HG03457 (cell line): ENCODE measurements around the gene ABCB4.
"Not testable (repeated sequence)": the region's sequence is repeated elsewhere in the genome, so short reads cannot be mapped to it uniquely, and the experiment has no call there.

Experiments used
- ATAC-seq: cut with Tn5 transposase; IDR thresholded peaks from one replicate; pipeline ENCODE4 v1.9.1; 2021; ENCODE audit warnings: moderate number of reproducible peaks; ENCODE audit not compliant: unreplicated experiment

Gene ABCB4

DNA sequence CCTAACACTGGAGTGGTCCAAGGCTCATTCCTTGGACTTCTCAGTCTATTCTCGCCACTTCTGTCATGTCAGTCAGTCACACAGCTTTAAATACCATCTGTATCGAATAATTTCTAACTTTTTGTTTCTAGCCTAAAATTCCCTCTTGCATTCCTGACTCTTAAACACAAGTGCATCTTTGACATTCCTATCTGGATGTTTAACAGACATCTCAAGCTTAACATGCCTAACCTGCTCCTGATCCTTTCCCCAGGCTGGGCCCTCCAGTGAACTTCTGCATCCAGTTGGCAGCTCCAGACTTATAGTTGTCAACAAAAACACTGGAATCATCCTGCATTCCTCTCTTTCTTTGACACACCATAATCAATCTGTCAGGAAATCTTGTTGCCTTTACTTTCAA, 4.5 kb upstream of the ABCB4 start:
- no peak for ATAC-seq

GRCh38 chr7:87476179-87476557, 688 bp upstream of the ABCB4 start:
- ATAC-seq, result no peak

DNA sequence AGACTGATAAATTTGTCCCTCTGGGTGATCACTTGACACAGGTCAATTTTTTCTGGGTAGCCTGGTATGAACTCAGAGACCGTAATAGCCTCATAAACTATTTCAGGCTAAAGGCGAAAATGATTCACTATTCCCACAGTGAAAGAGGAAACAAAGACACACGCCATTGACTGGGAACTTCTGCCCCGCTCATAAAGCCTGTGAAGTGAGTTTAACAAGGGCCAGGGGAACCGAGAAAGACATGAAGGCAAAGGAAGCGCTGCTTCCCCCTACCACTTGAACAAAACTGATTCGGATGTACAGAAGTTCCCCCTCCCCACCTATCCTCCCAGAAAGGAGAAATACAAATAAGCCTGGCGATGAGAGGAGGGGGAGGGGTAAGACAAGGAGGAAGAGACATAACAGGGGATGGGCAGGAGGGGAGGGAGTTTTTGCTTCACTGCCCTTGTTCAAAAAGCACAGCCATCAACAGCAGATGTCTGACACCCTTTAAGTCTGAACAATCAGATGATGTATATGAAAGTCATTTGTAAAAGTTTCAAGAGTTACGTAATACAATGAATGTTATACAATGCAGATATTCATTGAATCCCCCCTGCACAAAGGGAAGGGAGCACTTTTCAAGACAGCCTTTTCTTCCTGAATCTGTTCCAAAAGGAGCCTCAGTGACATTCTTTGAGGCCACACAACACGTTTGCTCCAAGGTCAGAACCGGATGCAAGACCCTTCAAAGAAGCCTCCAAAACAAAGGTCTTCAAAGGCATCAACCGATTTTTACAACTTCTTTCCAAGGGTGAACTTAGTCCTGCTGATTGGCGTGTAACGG, 734 bp downstream of the ABCB4 start:
- peak; percentile 73 for ATAC-seq

DNA sequence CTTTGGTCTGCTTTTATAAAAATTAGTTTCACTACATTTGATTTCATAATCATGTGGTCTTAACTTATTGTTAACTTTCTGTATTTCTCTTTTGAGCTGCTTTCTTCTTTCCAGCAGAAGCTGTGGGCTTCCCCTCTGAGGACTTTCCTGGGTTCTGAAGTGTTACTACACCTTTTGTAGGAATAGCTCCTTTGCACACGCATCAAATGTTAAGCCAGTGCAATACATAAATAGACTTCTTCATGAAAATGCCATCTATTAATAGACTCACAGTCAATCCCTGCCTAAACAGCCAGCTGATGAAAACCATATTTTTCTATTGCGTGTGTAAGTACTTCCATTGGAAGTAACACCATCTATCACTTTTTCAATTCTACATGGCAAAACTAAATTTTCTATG, 1.5 kb downstream of the ABCB4 start:
- ATAC-seq, result no peak

DNA sequence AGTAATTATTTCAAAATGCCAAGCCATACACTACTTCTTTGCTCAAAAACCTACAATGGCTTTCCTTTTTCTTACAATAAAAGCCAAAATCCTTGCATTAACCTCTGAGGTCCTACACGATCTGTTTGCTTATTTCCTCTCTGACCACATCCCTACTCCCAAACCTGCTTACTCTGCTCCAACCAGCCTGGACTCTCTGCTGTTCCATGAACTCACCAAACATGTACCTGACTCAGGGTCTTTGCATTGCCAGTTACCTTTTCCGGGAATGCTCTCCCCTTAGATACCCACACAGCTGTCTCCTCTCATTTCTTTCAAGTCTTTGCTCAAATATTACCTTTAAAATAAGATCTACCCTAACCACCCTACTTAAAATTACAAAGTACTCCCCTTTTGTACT, 2.3 kb downstream of the ABCB4 start:
- no peak for ATAC-seq

DNA sequence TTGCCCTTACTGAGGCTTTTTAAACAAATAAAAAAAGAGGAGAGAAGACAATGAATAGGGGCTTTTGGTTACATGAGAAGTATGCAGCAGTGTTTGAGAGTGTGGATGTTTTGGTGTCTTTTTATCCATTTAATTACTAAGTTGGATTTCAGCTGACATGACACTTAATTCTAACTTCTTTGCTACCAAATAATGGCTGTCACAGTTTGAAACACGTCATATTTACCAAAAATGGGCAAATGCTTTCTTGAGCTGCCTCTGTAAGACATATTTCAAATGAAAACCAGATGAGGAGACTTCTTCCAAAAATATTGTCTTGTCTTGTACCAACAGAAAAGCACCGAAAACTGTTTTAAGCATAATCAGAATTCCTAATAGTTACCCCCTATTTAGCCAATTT, 4.0 kb downstream of the ABCB4 start:
- ATAC-seq, result no peak

DNA sequence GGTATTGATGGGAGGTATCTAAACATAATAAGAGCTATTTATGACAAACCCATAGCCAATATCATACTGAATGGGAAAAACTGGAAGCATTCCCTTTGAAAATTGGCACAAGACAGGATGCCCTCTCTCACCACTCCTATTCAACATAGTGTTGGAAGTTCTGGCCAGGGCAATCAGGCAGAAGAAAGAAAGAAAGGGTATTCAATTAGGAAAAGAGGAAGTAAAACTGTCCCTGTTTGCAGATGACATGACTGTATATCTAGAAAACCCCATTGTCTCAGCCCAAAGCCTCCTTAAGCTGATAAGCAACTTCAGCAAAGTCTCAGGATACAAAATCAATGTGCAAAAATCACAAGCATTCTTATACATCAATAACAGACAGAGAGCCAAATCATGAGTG, 6.3 kb downstream of the ABCB4 start:
- ATAC-seq, result not testable (repeated sequence)

- ATAC-seq, result not testable (repeated sequence)
These were observed 10.0 kb downstream of the ABCB4 start for GRCh38 chr7:87465534-87465880.

- ATAC-seq, result not testable (repeated sequence)
These were observed 10.5 kb downstream of the ABCB4 start for GRCh38 chr7:87464830-87465533.

DNA sequence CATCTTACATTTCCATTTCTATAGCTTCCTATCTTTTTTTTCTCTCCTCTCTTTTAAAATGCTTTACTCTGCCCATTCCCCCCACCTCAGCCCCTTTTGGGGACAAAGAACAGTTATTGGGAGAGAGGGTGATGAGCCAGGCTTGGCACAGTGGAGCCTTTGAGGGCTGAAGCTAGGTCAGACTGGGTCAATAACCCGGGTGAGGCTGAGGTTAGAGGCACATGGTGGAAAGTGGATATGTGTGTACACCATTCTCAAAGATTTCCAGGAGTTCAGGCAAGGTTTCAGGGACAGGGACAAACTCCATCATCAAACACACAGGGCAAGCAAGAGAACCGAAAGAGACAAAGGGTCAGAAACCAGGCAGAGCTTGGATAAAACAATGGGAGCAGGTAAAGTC, 11.5 kb downstream of the ABCB4 start:
- ATAC-seq, result no peak

DNA sequence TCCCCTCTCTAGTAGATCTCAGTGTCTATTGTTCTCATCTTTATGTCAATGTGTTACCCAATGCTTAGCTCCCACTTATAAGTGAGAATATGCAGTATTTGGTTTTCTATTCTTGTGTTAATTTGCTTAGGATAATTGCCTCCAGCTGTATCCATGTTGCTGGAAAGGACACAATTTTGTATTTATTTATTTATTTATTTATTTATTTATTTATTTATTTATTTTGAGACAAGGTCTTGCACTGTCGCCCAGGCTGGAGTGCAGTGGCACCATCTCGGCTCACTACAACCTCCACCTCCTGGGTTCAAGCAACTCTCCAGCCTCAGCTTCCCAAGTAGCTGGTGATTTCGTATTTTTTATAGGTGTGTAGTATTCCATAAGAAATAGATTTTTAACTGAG, 15.0 kb downstream of the ABCB4 start:
- not testable (repeated sequence) for ATAC-seq

DNA sequence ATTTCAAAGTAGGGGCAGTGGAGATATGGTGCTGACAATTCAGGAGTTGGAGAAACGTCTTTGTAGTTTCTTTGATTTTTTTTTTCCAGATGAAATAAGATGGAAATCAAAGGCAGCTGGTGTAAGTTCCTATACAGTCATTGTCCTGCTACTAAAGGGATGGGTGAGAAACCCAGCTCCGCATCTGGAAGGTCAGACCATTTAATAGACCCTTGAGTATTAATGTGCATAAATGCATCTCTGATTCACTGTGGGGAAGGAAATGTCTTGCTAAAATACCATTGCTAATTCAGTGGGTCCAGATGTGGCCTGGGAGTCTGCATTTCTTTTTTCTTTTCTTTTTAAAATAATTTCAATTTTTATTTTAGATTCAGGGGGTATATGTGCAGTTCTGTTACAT, 15.5 kb downstream of the ABCB4 start:
- ATAC-seq, result no peak

DNA sequence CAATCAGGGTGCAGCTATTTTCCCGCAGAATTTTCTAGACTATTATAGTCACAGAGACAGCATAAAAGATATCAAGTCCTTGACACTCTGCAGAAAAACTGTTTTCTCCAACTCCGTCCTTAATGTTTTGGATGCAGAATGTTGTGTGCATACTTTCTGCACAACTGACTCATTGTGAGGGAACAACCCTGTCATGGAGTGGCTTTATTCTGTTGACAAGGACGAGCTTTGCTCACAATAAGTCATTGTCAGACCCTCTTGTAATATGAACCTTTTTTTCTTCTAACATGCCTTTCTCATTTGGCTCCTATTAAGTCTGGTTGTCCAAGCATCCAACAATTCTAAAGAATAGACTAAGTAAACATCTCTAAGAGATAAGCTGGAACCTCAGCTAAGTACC, 17.3 kb downstream of the ABCB4 start:
- ATAC-seq, result no peak

DNA sequence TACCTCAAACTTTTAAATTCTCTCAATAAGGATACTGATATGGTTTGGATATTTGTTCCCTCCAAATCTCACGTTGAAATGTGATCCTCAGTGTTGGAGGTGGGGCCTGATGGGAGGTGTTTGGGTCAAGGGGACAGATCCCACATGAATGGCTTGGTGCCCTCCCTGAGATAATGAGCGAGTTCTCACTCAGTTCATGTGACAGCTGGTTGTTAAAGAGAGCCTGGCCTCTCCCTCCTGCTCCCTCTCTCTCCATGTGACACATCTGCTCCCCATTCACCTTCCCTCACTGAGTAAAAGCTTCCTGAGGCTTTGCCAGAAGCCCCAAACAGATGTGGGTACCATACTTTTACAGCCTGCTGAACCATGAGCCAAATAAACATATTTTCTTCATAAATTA, 19.2 kb downstream of the ABCB4 start:
- no peak for ATAC-seq

- ATAC-seq, result no peak
These were observed 23.2 kb downstream of the ABCB4 start for GRCh38 chr7:87452279-87452678.

- ATAC-seq, result no peak
These were observed 24.3 kb downstream of the ABCB4 start for GRCh38 chr7:87451187-87451586.

DNA sequence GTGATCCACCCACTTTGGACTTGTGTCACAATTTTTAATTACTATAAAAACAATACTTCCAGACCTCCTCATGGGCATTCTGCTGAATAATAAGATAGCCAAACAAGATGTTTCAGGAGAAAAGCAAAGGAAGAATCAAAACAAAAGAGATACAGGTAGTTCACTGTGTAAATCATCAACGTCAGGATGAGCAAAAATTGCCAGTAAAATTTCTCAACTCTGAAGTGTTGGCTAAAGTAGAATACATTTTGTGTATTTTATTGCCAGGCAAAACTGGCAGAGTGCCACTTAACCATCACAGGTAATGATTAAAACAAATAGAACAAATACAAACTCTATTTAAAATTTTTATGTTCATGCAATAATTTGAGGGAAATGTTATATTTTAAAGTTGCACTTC, 24.8 kb downstream of the ABCB4 start:
- no peak for ATAC-seq

DNA sequence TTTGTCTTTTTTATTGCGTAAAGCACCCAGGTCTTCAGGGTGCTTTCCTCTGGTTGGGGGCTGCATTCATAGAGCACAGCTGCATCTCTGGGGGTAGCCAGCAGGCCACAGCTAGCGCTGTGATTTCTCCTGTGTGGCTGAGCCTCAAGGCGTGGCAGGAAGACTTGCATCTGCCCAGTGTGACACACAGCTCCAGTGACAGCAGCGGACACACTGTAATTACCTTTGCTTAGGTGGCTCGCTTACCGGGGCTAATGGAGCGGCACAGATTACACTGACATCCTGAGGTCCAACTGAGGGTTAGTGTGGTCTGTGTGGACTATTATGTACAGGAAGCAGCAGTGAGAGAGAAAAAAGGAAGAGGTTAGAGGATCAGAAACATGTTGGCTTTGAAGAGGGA, 27.1 kb downstream of the ABCB4 start:
- ATAC-seq, result no peak

DNA sequence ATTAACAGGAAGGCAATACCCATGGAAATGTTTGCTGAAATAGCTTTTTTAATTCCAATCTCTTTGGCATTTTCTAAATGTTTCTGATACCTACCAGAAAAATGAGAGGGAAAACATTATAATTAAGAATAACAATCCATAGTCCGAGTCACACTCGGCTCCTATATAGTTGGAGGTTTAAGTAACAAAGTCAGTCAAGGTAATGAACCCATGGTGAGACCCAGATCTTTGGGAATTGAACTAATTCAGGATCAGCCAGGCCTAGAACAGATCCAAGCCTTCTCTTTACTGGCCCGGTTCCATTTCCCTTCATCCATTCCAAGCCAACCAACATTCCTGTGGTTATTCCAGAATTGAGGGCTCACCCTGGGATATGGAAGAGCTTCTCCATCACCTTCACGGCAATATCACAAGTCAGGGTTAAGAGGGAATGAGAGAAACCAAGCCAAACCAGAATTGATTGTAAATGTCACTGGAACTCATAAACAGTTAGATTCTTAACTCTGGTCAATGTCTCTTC, 28.3 kb downstream of the ABCB4 start:
- ATAC-seq, result no peak

DNA sequence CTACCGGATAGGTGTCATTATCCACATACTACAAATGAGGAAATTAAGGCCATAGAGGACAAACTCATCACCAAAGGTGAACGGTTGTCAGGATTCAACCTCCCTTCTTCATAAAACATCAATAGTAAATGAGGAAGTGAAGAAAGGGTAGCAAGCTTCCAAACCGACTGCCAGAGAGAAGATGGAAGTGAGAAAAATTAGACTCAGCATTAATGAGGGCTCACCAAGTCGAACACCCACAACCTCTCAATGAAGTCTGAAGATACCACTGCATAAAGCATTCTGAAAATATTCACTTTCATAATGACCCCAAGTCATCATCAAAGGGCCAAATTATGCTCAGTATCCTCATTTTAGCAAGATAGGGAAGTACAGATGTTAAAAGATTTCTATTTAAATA, 29.6 kb downstream of the ABCB4 start:
- peak; percentile 97 for ATAC-seq

- ATAC-seq, result no peak
These were observed 39.9 kb downstream of the ABCB4 start for GRCh38 chr7:87435546-87435945.

GRCh38 chr7:87432536-87432935, 42.9 kb downstream of the ABCB4 start:
- no peak for ATAC-seq
